ENCODE measurements around the gene APOC3.

- no peak for TF ChIP-seq USF2 (CRISPR knock-in tag; IDR thresholded peaks at IDR 0.05)
- TF ChIP-seq CTCF (IDR thresholded peaks at IDR 0.05), result no peak
- no peak for TF ChIP-seq MAX (CRISPR knock-in tag; IDR thresholded peaks at IDR 0.05)
Measured at GRCh38 chr11:116798368-116798767, 31.3 kb upstream of the APOC3 start.

All from WTC11 (cell line).